ENCODE measurements around the gene CDH19.

DNA sequence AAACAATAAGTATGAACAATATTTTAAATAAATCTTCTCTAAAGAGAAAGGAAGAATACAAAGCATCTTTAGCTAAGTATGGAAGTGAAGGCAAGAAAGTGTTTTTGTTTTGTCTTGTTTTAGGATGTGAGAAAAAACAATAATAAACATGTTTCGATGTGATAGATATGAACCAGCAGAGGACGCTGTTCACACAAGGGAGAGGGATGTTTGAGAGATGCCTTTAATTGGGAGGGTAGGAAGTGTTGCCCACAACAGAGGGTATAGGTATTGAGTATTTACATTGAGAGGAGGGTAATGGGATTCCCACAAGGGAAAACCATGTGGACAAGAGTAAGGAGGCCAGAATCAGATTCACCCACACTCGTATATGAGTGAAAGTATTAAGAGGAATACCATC lies 55.1 kb downstream of the CDH19 start:
- TF ChIP-seq, protein P1, sequence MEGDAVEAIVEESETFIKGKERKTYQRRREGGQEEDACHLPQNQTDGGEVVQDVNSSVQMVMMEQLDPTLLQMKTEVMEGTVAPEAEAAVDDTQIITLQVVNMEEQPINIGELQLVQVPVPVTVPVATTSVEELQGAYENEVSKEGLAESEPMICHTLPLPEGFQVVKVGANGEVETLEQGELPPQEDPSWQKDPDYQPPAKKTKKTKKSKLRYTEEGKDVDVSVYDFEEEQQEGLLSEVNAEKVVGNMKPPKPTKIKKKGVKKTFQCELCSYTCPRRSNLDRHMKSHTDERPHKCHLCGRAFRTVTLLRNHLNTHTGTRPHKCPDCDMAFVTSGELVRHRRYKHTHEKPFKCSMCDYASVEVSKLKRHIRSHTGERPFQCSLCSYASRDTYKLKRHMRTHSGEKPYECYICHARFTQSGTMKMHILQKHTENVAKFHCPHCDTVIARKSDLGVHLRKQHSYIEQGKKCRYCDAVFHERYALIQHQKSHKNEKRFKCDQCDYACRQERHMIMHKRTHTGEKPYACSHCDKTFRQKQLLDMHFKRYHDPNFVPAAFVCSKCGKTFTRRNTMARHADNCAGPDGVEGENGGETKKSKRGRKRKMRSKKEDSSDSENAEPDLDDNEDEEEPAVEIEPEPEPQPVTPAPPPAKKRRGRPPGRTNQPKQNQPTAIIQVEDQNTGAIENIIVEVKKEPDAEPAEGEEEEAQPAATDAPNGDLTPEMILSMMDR (IDR thresholded peaks at IDR 0.05; ENCODE audit: low read depth, low read length, poor library complexity, severe bottlenecking): no peak
- no peak for TF ChIP-seq EZH2phosphoT487 (IDR thresholded peaks at IDR 0.05; ENCODE audit: borderline replicate concordance, low read length)
